HG02870 (cell line): Measurements from ENCODE around the gene EZR.

Experiments
- ATAC-seq: cut with Tn5 transposase; IDR thresholded peaks from one replicate; pipeline ENCODE4 v1.9.1; 2021; ENCODE audit warnings: mild to moderate bottlenecking, moderate library complexity; ENCODE audit not compliant: unreplicated experiment

Gene EZR

GRCh38 chr6:158819977-158820622 is 932 bp upstream of the EZR start:
- no peak for ATAC-seq

GRCh38 chr6:158818581-158819212 is 471 bp downstream of the EZR start:
- ATAC-seq = peak; percentile 26

- peak; percentile 26 for ATAC-seq
Measured at GRCh38 chr6:158817728-158818580, 1.2 kb downstream of the EZR start.

- ATAC-seq = no peak
Measured at GRCh38 chr6:158816803-158817727, 2.1 kb downstream of the EZR start.

- peak; percentile 33 for ATAC-seq
Measured at GRCh38 chr6:158816329-158816728, 2.8 kb downstream of the EZR start.

GRCh38 chr6:158815907-158816306 is 3.3 kb downstream of the EZR start:
- no peak for ATAC-seq

GRCh38 chr6:158815379-158815724 is 3.8 kb downstream of the EZR start:
- no peak for ATAC-seq

- ATAC-seq = no peak
Measured at GRCh38 chr6:158813032-158813431, 6.1 kb downstream of the EZR start.

GRCh38 chr6:158812611-158813010 is 6.6 kb downstream of the EZR start:
- ATAC-seq = no peak

GRCh38 chr6:158810155-158811095 is 8.7 kb downstream of the EZR start:
- no peak for ATAC-seq

- ATAC-seq = peak; percentile 71
Measured at GRCh38 chr6:158808941-158809678, 10.1 kb downstream of the EZR start.

- ATAC-seq = no peak
Measured at GRCh38 chr6:158808442-158808833, 10.7 kb downstream of the EZR start.

- ATAC-seq = no peak
Measured at GRCh38 chr6:158807515-158808441, 11.4 kb downstream of the EZR start.

GRCh38 chr6:158805698-158806377 is 13.3 kb downstream of the EZR start:
- no peak for ATAC-seq

GRCh38 chr6:158804207-158804606 is 15.0 kb downstream of the EZR start:
- ATAC-seq = no peak

GRCh38 chr6:158803733-158804143 is 15.4 kb downstream of the EZR start:
- peak; percentile 55 for ATAC-seq

- no peak for ATAC-seq
Measured at GRCh38 chr6:158801655-158802294, 17.4 kb downstream of the EZR start.
